ENCODE measurements around the gene SH2B3.

- TF ChIP-seq POLR2AphosphoS5 (IDR thresholded peaks at IDR 0.05): no peak
- no peak for TF ChIP-seq CTCF (IDR thresholded peaks at IDR 0.05)
- no peak for TF ChIP-seq POLR2A (IDR thresholded peaks at IDR 0.05)
- TF ChIP-seq EP300 (IDR thresholded peaks at IDR 0.05): no peak
These were observed 36.8 kb downstream of the SH2B3 start for GRCh38 chr12:111442301-111443045.
